GM12878 (cell line): ENCODE measurements around the gene CCSER1. TPM values are rescaled to one million over a fixed set of nuclear protein-coding genes. Genes with fewer than 3 reads are reported as not detected.

Experiments
- ATAC-seq: fragments of 200-7000 bp; cut with Tn5 transposase; 3 replicates; pipeline ENCODE4 v1.9.1; 2020; ENCODE audit warnings: mild to moderate bottlenecking, moderate library complexity
- BruUV-seq: library from RNA; stranded (reverse); fragments of 400-500 nt; replicated peaks from 2 replicates; lab custom pipeline; 2021; lab: Mats Ljungman, UMichigan
- CTCF ChIA-PET: fragments of 300-600 bp; sonication (Branson Sonifier 250); formaldehyde crosslinking; extraction: SDS; loops from one replicate; lab custom pipeline; 2021; ENCODE audit warnings: inconsistent platforms; lab: Yijun Ruan, JAX
- POLR2A ChIA-PET: fragments of 350-600 bp; formaldehyde crosslinking; extraction: SDS; loops from one replicate; lab custom pipeline; 2021; ENCODE audit warnings: inconsistent platforms; lab: Charles Lee
- RAD21 ChIA-PET: fragments of 300-600 bp; sonication (Branson Sonifier 250); formaldehyde crosslinking; loops from one replicate; lab custom pipeline; 2023; ENCODE audit warnings: antibody characterized with exemption; ENCODE audit not compliant: unreplicated experiment; lab: Charles Lee
- SMC1A ChIA-PET: fragments of 300-600 bp; sonication (Branson Sonifier 250); formaldehyde crosslinking; loops from one replicate; lab custom pipeline; 2023; ENCODE audit not compliant: unreplicated experiment, uncharacterized antibody; lab: Charles Lee
- DNase-seq: peaks from one replicate; pipeline ENCODE4 v3.0.0-alpha.2; 2011; ENCODE audit warnings: low read depth, low spot score
- FAIRE-seq: peaks from 3 replicates; lab custom pipeline; 2011; peaks lifted over from hg19 to GRCh38; lab: Jason Lieb, UNC
- H2AFZ ChIP-seq: 2 replicates; pipeline ENCODE4 v1.6.0; 2011; ENCODE audit warnings: low read depth, low read length, control low read depth; ENCODE audit not compliant: control insufficient read depth
- H3K27ac ChIP-seq: 2 replicates; pipeline ENCODE4 v1.5.1; 2011; ENCODE audit warnings: control low read depth; ENCODE audit not compliant: control insufficient read depth, insufficient read depth
- H3K27me3 ChIP-seq, 2 experiments: replicated peaks in 1 of 2; 2 replicates each; pipeline versions ENCODE4 v1.6.0 to v1.6.1; 2011; ENCODE audit warnings: low read length in 1 of 2; ENCODE audit not compliant: control insufficient read depth in 2 of 2, insufficient read depth in 2 of 2
- H3K36me3 ChIP-seq, 2 experiments: 2 replicates each; pipeline ENCODE4 v1.5.1; 2011; ENCODE audit warnings: low read length in 1 of 2; ENCODE audit not compliant: control insufficient read depth in 2 of 2, insufficient read depth in 2 of 2
- H3K4me1 ChIP-seq: 2 replicates; pipeline ENCODE4 v1.6.1; 2011; ENCODE audit warnings: mild to moderate bottlenecking, low read length, moderate library complexity, mixed read lengths; ENCODE audit not compliant: control insufficient read depth, insufficient read depth
- H3K4me2 ChIP-seq: 2 replicates; pipeline ENCODE4 v1.6.0; 2011; ENCODE audit warnings: control low read depth; ENCODE audit not compliant: control insufficient read depth, insufficient read depth
- H3K4me3 ChIP-seq: fragments of 200-600 bp; sonication (generic); 2 replicates; pipeline ENCODE4 v1.5.1; 2016
- H3K79me2 ChIP-seq: 2 replicates; pipeline ENCODE4 v1.6.0; 2011; ENCODE audit warnings: low read length; ENCODE audit not compliant: control insufficient read depth, insufficient read depth
- H3K9ac ChIP-seq: 2 replicates; pipeline ENCODE4 v1.8.0; 2011; ENCODE audit warnings: low read length, control low read depth, mixed read lengths; ENCODE audit not compliant: control insufficient read depth, insufficient read depth
- H3K9me3 ChIP-seq: replicated peaks from 3 replicates; pipeline ENCODE4 v1.5.1; 2011; ENCODE audit warnings: mild to moderate bottlenecking, low read length; ENCODE audit not compliant: control insufficient read depth, insufficient read depth
- H4K20me1 ChIP-seq: 2 replicates; pipeline ENCODE4 v1.6.0; 2011; ENCODE audit not compliant: control insufficient read depth, insufficient read depth
- E2F4 ChIP-seq: IDR thresholded peaks from 2 replicates; pipeline ENCODE4 v1.6.1; 2012; ENCODE audit warnings: low read depth, low read length, improper control_type of control experiment
- EED ChIP-seq: sonication (generic); IDR thresholded peaks from 2 replicates; pipeline ENCODE4 v1.6.1; 2016; ENCODE audit warnings: antibody characterized with exemption, low read depth
- EP300 ChIP-seq, 2 experiments: fragments of 150-350 bp in 1 of 2; IDR thresholded peaks; 2 replicates each; pipeline ENCODE4 v1.6.1; 2011 to 2012; ENCODE audit warnings: low read depth in 2 of 2, low read length in 2 of 2, borderline replicate concordance in 1 of 2, improper control_type of control experiment in 1 of 2, inconsistent platforms in 1 of 2; ENCODE audit not compliant: control insufficient read depth in 1 of 2
- FOXM1 ChIP-seq: IDR thresholded peaks from 2 replicates; pipeline ENCODE4 v1.6.1; 2012; ENCODE audit warnings: low read depth, mild to moderate bottlenecking, inconsistent platforms, low read length, moderate library complexity
- HCFC1 ChIP-seq: fragments of 150-350 bp; IDR thresholded peaks from 2 replicates; pipeline ENCODE4 v1.6.1; 2014; ENCODE audit warnings: low read length
- KAT2A ChIP-seq: conservative IDR thresholded peaks from 2 replicates; pipeline ENCODE4 v1.6.1; 2011; ENCODE audit warnings: low read depth, low read length; ENCODE audit not compliant: control insufficient read depth
- NR2C1 ChIP-seq: fragments of 450-650 bp; IDR thresholded peaks from 2 replicates; pipeline ENCODE4 v1.6.1; 2017; ENCODE audit warnings: antibody characterized with exemption, mild to moderate bottlenecking, moderate library complexity
- PML ChIP-seq: IDR thresholded peaks from 2 replicates; pipeline ENCODE4 v1.6.1; 2012; ENCODE audit warnings: low read length, inconsistent platforms
- RB1 ChIP-seq: fragments of 450-650 bp; formaldehyde crosslinking; IDR thresholded peaks from 2 replicates; pipeline ENCODE4 v1.6.1; 2017; ENCODE audit warnings: mild to moderate bottlenecking, borderline replicate concordance
- SPI1 ChIP-seq: IDR thresholded peaks from 2 replicates; pipeline ENCODE4 v1.6.1; 2011; ENCODE audit warnings: low read depth, mild to moderate bottlenecking, low read length, moderate library complexity, borderline replicate concordance; ENCODE audit not compliant: insufficient read depth
- STAT1 ChIP-seq: fragments of 450-650 bp; conservative IDR thresholded peaks from 2 replicates; pipeline ENCODE4 v1.6.1; 2014; ENCODE audit warnings: antibody characterized with exemption, mild to moderate bottlenecking
- TCF12 ChIP-seq: IDR thresholded peaks from 2 replicates; pipeline ENCODE4 v1.6.1; 2011; ENCODE audit warnings: low read depth, mild to moderate bottlenecking, low read length
- TCF3 ChIP-seq: IDR thresholded peaks from 2 replicates; pipeline ENCODE4 v1.6.1; 2012; ENCODE audit warnings: low read depth, mild to moderate bottlenecking, low read length, borderline replicate concordance; ENCODE audit not compliant: insufficient read depth
- ZBTB40 ChIP-seq: fragments of 450-650 bp; IDR thresholded peaks from 2 replicates; pipeline ENCODE4 v1.6.1; 2016; ENCODE audit warnings: mild to moderate bottlenecking, moderate library complexity, borderline replicate concordance
- ZNF24 ChIP-seq: fragments of 450-650 bp; IDR thresholded peaks from 2 replicates; pipeline ENCODE4 v1.6.1; 2017; ENCODE audit warnings: antibody characterized with exemption, mild to moderate bottlenecking
- ZNF687 ChIP-seq: fragments of 450-650 bp; IDR thresholded peaks from 2 replicates; pipeline ENCODE4 v1.6.1; 2017; ENCODE audit warnings: mild to moderate bottlenecking, moderate library complexity
- ZZZ3 ChIP-seq: IDR thresholded peaks from 2 replicates; pipeline ENCODE4 v1.6.1; 2011; ENCODE audit warnings: low read depth; ENCODE audit not compliant: control insufficient read depth, insufficient read length
- WGBS: methylation state at CpG from one replicate; pipeline ENCODE4 v1.1.6; 2016; ENCODE audit warnings: low lambda C conversion rate; ENCODE audit not compliant: insufficient replicate concordance, insufficient coverage; ENCODE audit errors: missing lambda C conversion rate; 5-methylcytosine and 5-hydroxymethylcytosine counted together
- in situ Hi-C: fragments of 300-500 bp; cut with MboI; formaldehyde crosslinking; loops from 9 replicates; pipeline ENCODE4 v1.14.3; 2018; ENCODE audit warnings: mixed read lengths
- intact Hi-C: fragments of 100-400 bp; cut with micrococcal nuclease; formaldehyde crosslinking; loops from one replicate; pipeline ENCODE4 v1.14.2; 2022; ENCODE audit not compliant: unreplicated experiment
- polyA plus RNA-seq, 11 experiments: library from polyadenylated mRNA; depleted of rRNA in 4 of 11; unstranded in 6 of 11; stranded (reverse) in 5 of 11; fragments of >200 nt; fragmentation: Nextera tagmentation in 4 of 11; fragmentation: Illumina TruSeq in 1 of 11; extraction: Ambion mirVana in 4 of 11; extraction: Trizol in 1 of 11; gene quantifications; 1 replicate in 1 of 11; 2 replicates in 10 of 11; pipeline versions ENCODE4 v1.2.1 to v1.2.3, GENCODE V29; 2011 to 2016; ENCODE audit warnings: inconsistent platforms in 2 of 11, missing spikeins in 2 of 11, low read depth in 1 of 11
- total RNA-seq, 4 experiments: library from RNA; depleted of rRNA in 3 of 4; stranded (reverse); fragments of >200 nt in 3 of 4; fragmentation: Illumina TruSeq in 1 of 4; extraction: Trizol in 1 of 4; gene quantifications; 2 replicates each; pipeline versions ENCODE4 v1.2.1 to v1.2.3, GENCODE V29; 2013 to 2021

Gene CCSER1
- total and polyA plus RNA-seq, 10 of the 15 experiments (the other 5 are each of a cell fraction or from before 2014, with no cell fraction given): 0.22 to 2.7 (median 1.0) TPM

GRCh38 chr4:91621446-91621845, 1494.3 kb downstream of the CCSER1 start:
- H3K4me3 ChIP-seq: no peak overlapping the region
- CTCF ChIA-PET: no interaction called here
- POLR2A ChIA-PET: no interaction called here
- no peak overlapping the region for H2AFZ ChIP-seq
- in situ Hi-C loops (no loop called here), intact Hi-C loops (no loop called here)
- no peaks in the 10 kb centered on the region for H3K36me3 ChIP-seq
- H3K4me2 ChIP-seq: no peak overlapping the region
- ATAC-seq (no peak), DNase-seq (no peak), FAIRE-seq (no peak)
- no peaks in the 10 kb centered on the region for H3K4me1 ChIP-seq
- BruUV-seq: no TSS peak
- RAD21 ChIA-PET: no interaction called here
- no peaks in the 10 kb centered on the region for H3K79me2 ChIP-seq
- no peak overlapping the region for H3K9ac ChIP-seq
- no peaks in the 10 kb centered on the region for H3K27me3 ChIP-seq
- H3K27ac ChIP-seq: no peak overlapping the region
- SMC1A ChIA-PET: no interaction called here
- no peaks in the 10 kb centered on the region for H4K20me1 ChIP-seq
- WGBS: 3% methylated on average over 1 of the region's 1 CpG
- H3K9me3 ChIP-seq: no peaks in the 10 kb centered on the region
- no peak for TF ChIP-seq ZNF687
- TF ChIP-seq ZZZ3: no peak
- TF ChIP-seq PML: no peak
- TF ChIP-seq TCF12: no peak
- TF ChIP-seq TCF3: no peak
- TF ChIP-seq NR2C1: no peak
- no peak for TF ChIP-seq EP300 (IDR thresholded peaks at IDR 0.05; ENCODE audit: borderline replicate concordance in 1 of 2, control insufficient read depth in 1 of 2, low read depth in 2 of 2, low read length in 2 of 2)
- TF ChIP-seq STAT1: no peak
- no peak for TF ChIP-seq EED
- TF ChIP-seq RB1: no peak
- TF ChIP-seq E2F4: no peak
- TF ChIP-seq FOXM1: no peak
- no peak for TF ChIP-seq ZNF24
- TF ChIP-seq HCFC1: no peak
- TF ChIP-seq ZBTB40: no peak
- TF ChIP-seq SPI1: no peak
- TF ChIP-seq KAT2A: no peak
